HepG2 (cell line): ENCODE data around the gene MAPK10. TPM values are rescaled to one million over a fixed set of nuclear protein-coding genes. Genes with fewer than 3 reads are reported as not detected.

Source experiments
- ATAC-seq: fragments of 200-7000 bp; cut with Tn5 transposase; 3 replicates; pipeline ENCODE4 v1.9.1; 2020; ENCODE audit warnings: mild to moderate bottlenecking, moderate library complexity
- BruUV-seq: library from RNA; stranded (reverse); fragments of 400-500 nt; replicated peaks from 2 replicates; lab custom pipeline; 2021; lab: Mats Ljungman, UMichigan
- CTCF ChIA-PET: fragments of 300-600 bp; formaldehyde crosslinking; extraction: SDS; loops from one replicate; lab custom pipeline; 2021; ENCODE audit warnings: low total read pairs, inconsistent platforms, low intra/inter-chr PET ratio; lab: Yijun Ruan, JAX
- POLR2A ChIA-PET: fragments of 350-600 bp; sonication (Branson Sonifier 250); formaldehyde crosslinking; loops from one replicate; lab custom pipeline; 2020; ENCODE audit warnings: antibody characterized with exemption, inconsistent platforms; lab: Yijun Ruan, JAX
- DNase-seq: peaks from one replicate; pipeline ENCODE4 v3.0.0-alpha.2; 2015; ENCODE audit warnings: low spot score
- FAIRE-seq: peaks from 3 replicates; lab custom pipeline; 2011; peaks lifted over from hg19 to GRCh38; lab: Jason Lieb, UNC
- H2AFZ ChIP-seq: one replicate; pipeline ENCODE4 v1.6.1; 2011; ENCODE audit warnings: low read length, inconsistent platforms
- H3K27ac ChIP-seq: fragments of 300-600 bp; 3 replicates; pipeline ENCODE4 v1.8.0; 2011; ENCODE audit warnings: mixed run types, mild to moderate bottlenecking, mixed read lengths, low read length, inconsistent platforms; ENCODE audit not compliant: insufficient read depth; ENCODE audit errors: extremely low read length
- H3K27me3 ChIP-seq, 2 experiments: fragments of 200-600 bp in 1 of 2; 2 replicates in 1 of 2; 3 replicates in 1 of 2; pipeline versions ENCODE4 v1.6.0 to v1.8.0; 2011; ENCODE audit warnings: low read length in 2 of 2, mild to moderate bottlenecking in 2 of 2, moderate library complexity in 2 of 2, inconsistent platforms in 1 of 2; ENCODE audit not compliant: insufficient read depth in 2 of 2, control insufficient read depth in 1 of 2
- H3K36me3 ChIP-seq, 2 experiments: fragments of 200-600 bp in 1 of 2; replicated peaks in 1 of 2; 2 replicates in 1 of 2; 3 replicates in 1 of 2; pipeline versions ENCODE4 v1.5.1 to v1.8.0; 2011; ENCODE audit warnings: low read length in 2 of 2, inconsistent platforms in 1 of 2; ENCODE audit not compliant: insufficient read depth in 2 of 2, control insufficient read depth in 1 of 2
- H3K4me1 ChIP-seq: 2 replicates; pipeline ENCODE4 v1.5.1; 2012; ENCODE audit warnings: low read length, inconsistent platforms; ENCODE audit not compliant: insufficient read depth
- H3K4me2 ChIP-seq: 2 replicates; pipeline ENCODE4 v1.6.0; 2011; ENCODE audit warnings: low read depth, low read length, inconsistent platforms
- H3K4me3 ChIP-seq, 3 experiments: fragments of 200-600 bp in 1 of 3; sonication (generic), shearing (Covaris generic) in 1 of 3; replicated peaks in 1 of 3; 2 replicates each; pipeline ENCODE4 v1.5.1; 2011 to 2016; ENCODE audit warnings: low read length in 3 of 3, inconsistent platforms in 2 of 3, low read depth in 2 of 3, mild to moderate bottlenecking in 2 of 3, control low read depth in 1 of 3, mixed read lengths in 1 of 3; ENCODE audit not compliant: insufficient read depth in 1 of 3
- H3K79me2 ChIP-seq: one replicate; pipeline ENCODE4 v1.6.1; 2011; ENCODE audit warnings: low read length, inconsistent platforms; ENCODE audit not compliant: insufficient read depth
- H3K9ac ChIP-seq: 2 replicates; pipeline ENCODE4 v1.6.0; 2011; ENCODE audit warnings: mild to moderate bottlenecking, low read depth, low read length, inconsistent platforms; ENCODE audit not compliant: insufficient read depth
- H3K9me3 ChIP-seq: 2 replicates; pipeline ENCODE4 v1.5.1; 2012; ENCODE audit warnings: mild to moderate bottlenecking, low read length
- H4K20me1 ChIP-seq: 2 replicates; pipeline ENCODE4 v1.6.0; 2011; ENCODE audit warnings: inconsistent platforms, mild to moderate bottlenecking, low read length, moderate library complexity; ENCODE audit not compliant: insufficient read depth
- ASH2L ChIP-seq: fragments of 300-600, 200-600 bp; sonication (generic); IDR thresholded peaks from 2 replicates; pipeline ENCODE4 v1.7.0; 2017; ENCODE audit warnings: low read depth, mild to moderate bottlenecking, moderate library complexity, mixed read lengths, low read length; ENCODE audit not compliant: insufficient read length
- EEA1 ChIP-seq: sonication (generic); formaldehyde crosslinking; IDR thresholded peaks from 2 replicates; pipeline ENCODE4 v1.5.1; 2020; ENCODE audit warnings: mild to moderate bottlenecking, missing genetic modification reagents, borderline replicate concordance
- FOXJ3 ChIP-seq: sonication (generic); formaldehyde crosslinking; IDR thresholded peaks from 2 replicates; pipeline ENCODE4 v1.4.0; 2020; ENCODE audit warnings: missing genetic modification reagents, mild to moderate bottlenecking, borderline replicate concordance
- LBX2 ChIP-seq: sonication (generic); formaldehyde crosslinking; IDR thresholded peaks from 2 replicates; pipeline ENCODE4 v1.5.0; 2020; ENCODE audit warnings: missing genetic modification reagents, mild to moderate bottlenecking, borderline replicate concordance
- PLSCR1 ChIP-seq: sonication (generic); formaldehyde crosslinking; IDR thresholded peaks from 2 replicates; pipeline ENCODE4 v1.5.0; 2020; ENCODE audit warnings: missing genetic modification reagents, mild to moderate bottlenecking, borderline replicate concordance
- SNAI1 ChIP-seq: sonication (generic); formaldehyde crosslinking; IDR thresholded peaks from 2 replicates; pipeline ENCODE4 v1.5.0; 2020; ENCODE audit warnings: mild to moderate bottlenecking, missing genetic modification reagents, borderline replicate concordance
- TBX2 ChIP-seq: sonication (generic); formaldehyde crosslinking; IDR thresholded peaks from 2 replicates; pipeline ENCODE4 v1.5.0; 2020; ENCODE audit warnings: missing genetic modification reagents, mild to moderate bottlenecking, borderline replicate concordance
- TBX3 ChIP-seq: fragments of 450-650 bp; IDR thresholded peaks from 2 replicates; pipeline ENCODE4 v1.6.1; 2017; ENCODE audit warnings: antibody characterized with exemption, mild to moderate bottlenecking, inconsistent platforms, borderline replicate concordance
- ZNF205 ChIP-seq: IDR thresholded peaks from 2 replicates; pipeline ENCODE4 v1.6.1; 2018; ENCODE audit warnings: missing biosample characterization, missing genetic modification reagents
- WGBS: methylation state at CpG from one replicate; pipeline ENCODE4 v1.1.6; 2017; ENCODE audit warnings: low lambda C conversion rate; 5-methylcytosine and 5-hydroxymethylcytosine counted together
- in situ Hi-C: cut with HindIII; loops from 2 replicates; pipeline ENCODE4 v1.10.0; 2017; ENCODE audit warnings: low pct_unique_long_range_greater_than_20kb; ENCODE audit not compliant: extremely low pct_ligation_motif_present
- intact Hi-C: fragments of 100-400 bp; cut with micrococcal nuclease; formaldehyde crosslinking; loops from one replicate; pipeline ENCODE4 v1.10.0; 2022; ENCODE audit not compliant: unreplicated experiment
- polyA plus RNA-seq, 8 experiments: library from polyadenylated mRNA; depleted of rRNA in 3 of 8; stranded (reverse) in 7 of 8; unstranded in 1 of 8; fragments of >200 nt; fragmentation: Illumina TruSeq in 4 of 8; extraction: Trizol in 4 of 8; gene quantifications; 2 replicates each; pipeline versions ENCODE4 v1.2.1 to v1.2.3, GENCODE V29; 2011 to 2016; ENCODE audit warnings: low read depth in 4 of 8, missing spikeins in 1 of 8, mixed read lengths in 1 of 8; ENCODE audit not compliant: insufficient read depth in 1 of 8
- total RNA-seq, 5 experiments: library from RNA; depleted of rRNA; stranded (reverse); fragments of >200 nt; fragmentation: Illumina TruSeq; extraction: Trizol; gene quantifications; 2 replicates each; pipeline ENCODE4 v1.2.3, GENCODE V29; 2016; ENCODE audit warnings: low read depth in 1 of 5
- TF ChIP-seq, protein P1 (sequence below): sonication (generic); formaldehyde crosslinking; IDR thresholded peaks from 2 replicates; pipeline ENCODE4 v1.4.0; 2020; ENCODE audit warnings: low read depth, mild to moderate bottlenecking, missing genetic modification reagents

MAPK10 gene
- total and polyA plus RNA-seq, 2 of the 13 experiments (the other 11 are each of a cell fraction or from before 2014, with no cell fraction given), result not detected

GRCh38 chr4:86131456-86131855 is 228.4 kb downstream of the MAPK10 start:
- TF ChIP-seq ASH2L, result no peak
- TF ChIP-seq PLSCR1 (CRISPR knock-in tag), result no peak
- no peak for TF ChIP-seq ZNF205
- no peak for TF ChIP-seq TBX3
- no peak for TF ChIP-seq SNAI1 (CRISPR knock-in tag)
- TF ChIP-seq, protein P1, sequence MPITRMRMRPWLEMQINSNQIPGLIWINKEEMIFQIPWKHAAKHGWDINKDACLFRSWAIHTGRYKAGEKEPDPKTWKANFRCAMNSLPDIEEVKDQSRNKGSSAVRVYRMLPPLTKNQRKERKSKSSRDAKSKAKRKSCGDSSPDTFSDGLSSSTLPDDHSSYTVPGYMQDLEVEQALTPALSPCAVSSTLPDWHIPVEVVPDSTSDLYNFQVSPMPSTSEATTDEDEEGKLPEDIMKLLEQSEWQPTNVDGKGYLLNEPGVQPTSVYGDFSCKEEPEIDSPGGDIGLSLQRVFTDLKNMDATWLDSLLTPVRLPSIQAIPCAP, result no peak
- TF ChIP-seq TBX2 (CRISPR knock-in tag), result no peak
- no peak for TF ChIP-seq EEA1 (CRISPR knock-in tag)
- no peak for TF ChIP-seq FOXJ3 (CRISPR knock-in tag)
- no peak for TF ChIP-seq LBX2 (CRISPR knock-in tag)
- no peak overlapping the region for H2AFZ ChIP-seq
- no peaks in the 10 kb centered on the region for H4K20me1 ChIP-seq
- H3K36me3 ChIP-seq, result no peaks in the 10 kb centered on the region
- DNase-seq (no peak), ATAC-seq (no peak), FAIRE-seq (no peak)
- H3K27ac ChIP-seq, result no peak overlapping the region
- ChIA-PET CTCF (no interaction called here), POLR2A (no interaction called here)
- no peak overlapping the region for H3K9ac ChIP-seq
- H3K9me3 ChIP-seq, result no peaks in the 10 kb centered on the region
- no peak overlapping the region for H3K4me3 ChIP-seq
- in situ Hi-C loops, result no loop called here
- no peaks in the 10 kb centered on the region for H3K27me3 ChIP-seq
- 1% methylated on average over 2 of the region's 2 CpGs for WGBS
- no peaks in the 10 kb centered on the region for H3K4me1 ChIP-seq
- no peak overlapping the region for H3K4me2 ChIP-seq
- no peaks in the 10 kb centered on the region for H3K79me2 ChIP-seq
- intact Hi-C loops, result no loop called here
- no TSS peak for BruUV-seq
